Muscle layer of duodenum (tissue), 2 donors: ENCODE data around the gene MLF2.
"Not testable (repeated sequence)": the region's sequence is repeated elsewhere in the genome, so short reads cannot be mapped to it uniquely, and the experiment has no call there.

ENCODE experiments used
- H3K27ac ChIP-seq: one replicate; pipeline ENCODE4 v1.7.0; 2013; ENCODE audit warnings: mild to moderate bottlenecking, low read length
- H3K27me3 ChIP-seq: one replicate; pipeline ENCODE4 v1.7.0; 2013; ENCODE audit warnings: low read depth, mild to moderate bottlenecking, control low read depth, low read length
- H3K36me3 ChIP-seq, 2 donors: one replicate each; pipeline ENCODE4 v1.7.0; 2013; ENCODE audit warnings: low read length in 2 of 2, control low read depth in 1 of 2, mild to moderate bottlenecking in 1 of 2; ENCODE audit not compliant: insufficient read depth in 2 of 2, control insufficient read depth in 1 of 2
- H3K4me1 ChIP-seq, 2 donors: one replicate each; pipeline ENCODE4 v1.7.0; 2013; ENCODE audit warnings: low read length in 2 of 2, mild to moderate bottlenecking in 2 of 2, control low read depth in 1 of 2, moderate library complexity in 1 of 2; ENCODE audit not compliant: insufficient read depth in 2 of 2, control insufficient read depth in 1 of 2
- H3K4me3 ChIP-seq, 2 donors: one replicate each; pipeline ENCODE4 v1.7.0; 2013; ENCODE audit warnings: low read length in 2 of 2, low read depth in 1 of 2, mild to moderate bottlenecking in 1 of 2
- H3K9me3 ChIP-seq, 2 donors: one replicate each; pipeline ENCODE4 v1.7.0; 2013; ENCODE audit warnings: low read length in 2 of 2, control low read depth in 1 of 2, mild to moderate bottlenecking in 1 of 2; ENCODE audit not compliant: control insufficient read depth in 1 of 2
- donor health status: healthy.

Gene MLF2

DNA sequence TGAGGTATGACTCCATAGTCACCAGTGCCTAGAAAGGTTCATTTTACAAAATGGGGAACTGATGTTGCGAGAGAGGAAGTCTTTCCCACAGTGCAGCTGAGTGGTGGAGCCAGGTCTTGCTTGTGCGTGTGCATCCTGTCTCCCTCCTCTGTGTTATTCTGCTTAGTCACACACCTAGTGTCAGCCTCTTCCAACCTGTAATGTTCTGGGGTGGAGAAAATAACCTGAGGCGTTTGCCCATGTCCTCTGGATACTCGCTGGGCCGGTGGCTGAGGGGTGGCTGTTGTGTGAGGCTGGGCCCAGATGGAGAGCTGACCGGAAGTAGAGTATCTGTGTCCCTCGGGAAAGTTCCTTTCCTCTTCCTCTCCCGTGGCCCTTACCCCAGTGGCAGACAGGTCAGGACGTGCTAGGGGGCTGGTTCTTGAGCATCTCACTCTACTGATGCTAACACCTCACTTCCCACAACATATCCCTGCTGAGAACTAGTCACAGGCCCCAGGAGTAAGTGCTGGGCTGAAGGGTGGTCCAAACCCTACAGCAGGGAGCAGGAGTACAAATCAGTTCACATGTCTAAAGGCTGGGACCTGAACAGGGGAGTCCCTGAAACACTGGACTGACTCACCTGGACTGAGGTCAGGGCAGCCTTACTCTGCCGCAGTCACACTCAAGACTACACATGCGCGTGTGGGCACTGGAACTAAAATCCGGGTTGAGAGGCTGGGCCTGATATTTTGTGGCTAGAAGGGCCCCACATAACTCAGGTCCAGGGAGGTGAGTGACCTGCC, 7.0 kb downstream of the MLF2 start:
- H3K27ac ChIP-seq: peak overlapping the region; percentile 54
- no peak overlapping the region for H3K4me3 ChIP-seq
- no peaks in the 10 kb centered on the region for H3K4me1 ChIP-seq
- H3K36me3 ChIP-seq: peaks cover 36 to 50% of the 10 kb centered on the region in 2 donors
- H3K27me3 ChIP-seq: no peaks in the 10 kb centered on the region
- no peaks in the 10 kb centered on the region for H3K9me3 ChIP-seq

DNA sequence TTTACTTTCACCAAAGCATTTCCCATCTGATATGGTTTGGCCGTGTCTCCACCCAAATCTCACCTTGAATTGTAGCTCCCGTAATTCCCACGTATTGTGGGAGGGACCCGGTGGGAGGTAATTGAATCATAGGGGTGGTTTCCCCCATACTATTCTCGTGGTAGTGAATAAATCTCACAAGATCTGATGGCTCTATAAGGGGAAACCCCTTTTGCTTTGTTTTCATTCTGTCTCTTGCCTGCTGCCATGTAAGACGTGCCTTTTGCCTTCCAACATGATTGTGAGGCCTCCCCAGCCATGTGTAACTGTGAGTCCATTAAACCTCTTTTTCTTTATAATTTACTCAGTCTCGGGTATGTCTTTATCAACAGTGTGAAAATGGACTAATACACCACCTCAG, 9.6 kb downstream of the MLF2 start:
- H3K4me1 ChIP-seq, H3K4me3 ChIP-seq, H3K9me3 ChIP-seq, H3K27ac ChIP-seq, H3K27me3 ChIP-seq: not testable (repeated sequence)
- peaks cover 23 to 24% of the 10 kb centered on the region in 2 donors for H3K36me3 ChIP-seq

DNA sequence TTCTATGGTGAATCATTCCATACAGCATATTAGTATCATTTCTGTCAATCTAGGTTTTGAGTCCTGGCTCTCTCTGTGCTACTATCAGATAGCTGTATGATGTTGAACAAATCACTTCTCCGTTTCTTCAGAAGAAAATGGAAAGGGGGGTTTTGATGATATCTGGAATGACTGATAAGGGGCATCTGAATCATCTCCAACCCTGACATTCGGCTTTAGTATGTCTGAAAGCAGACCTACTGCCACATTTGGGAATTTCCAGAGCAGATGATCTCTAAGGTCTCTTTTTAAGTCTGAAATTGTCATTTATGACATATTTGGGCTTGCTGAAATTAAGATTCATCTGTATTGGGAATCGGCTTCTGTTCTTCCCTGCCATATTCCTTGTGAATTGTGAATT, 10.1 kb downstream of the MLF2 start:
- Histone ChIP-seq H3K4me3 (no peak overlapping the region), H3K27ac (no peak overlapping the region), H3K36me3 (peaks cover 18 to 19% of the 10 kb centered on the region in 2 donors), H3K4me1 (no peaks in the 10 kb centered on the region), H3K27me3 (no peaks in the 10 kb centered on the region), H3K9me3 (no peaks in the 10 kb centered on the region)

DNA sequence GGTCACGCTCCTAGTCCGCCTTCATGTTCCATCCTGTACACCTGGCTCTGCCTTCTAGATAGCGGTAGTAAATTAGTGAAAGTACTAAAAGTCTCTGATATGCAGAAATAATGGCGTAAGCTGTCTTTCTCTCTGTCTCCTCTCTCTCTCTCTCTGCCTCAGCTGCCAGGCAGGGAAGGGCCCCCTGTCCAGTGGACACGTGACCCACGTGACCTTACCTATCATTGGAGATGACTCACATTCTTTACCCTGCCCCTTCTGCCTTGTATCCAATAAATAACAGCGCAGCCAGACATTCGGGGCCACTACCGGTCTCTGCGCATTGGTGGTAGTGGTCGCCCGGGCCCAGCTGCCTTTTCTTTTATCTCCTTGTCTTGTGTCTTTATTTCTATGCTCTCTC, 10.9 kb downstream of the MLF2 start:
- not testable (repeated sequence) for H3K4me3 ChIP-seq, H3K9me3 ChIP-seq, H3K27me3 ChIP-seq, H3K27ac ChIP-seq, H3K4me1 ChIP-seq
- H3K36me3 ChIP-seq: peaks cover 10 to 12% of the 10 kb centered on the region in 2 donors

DNA sequence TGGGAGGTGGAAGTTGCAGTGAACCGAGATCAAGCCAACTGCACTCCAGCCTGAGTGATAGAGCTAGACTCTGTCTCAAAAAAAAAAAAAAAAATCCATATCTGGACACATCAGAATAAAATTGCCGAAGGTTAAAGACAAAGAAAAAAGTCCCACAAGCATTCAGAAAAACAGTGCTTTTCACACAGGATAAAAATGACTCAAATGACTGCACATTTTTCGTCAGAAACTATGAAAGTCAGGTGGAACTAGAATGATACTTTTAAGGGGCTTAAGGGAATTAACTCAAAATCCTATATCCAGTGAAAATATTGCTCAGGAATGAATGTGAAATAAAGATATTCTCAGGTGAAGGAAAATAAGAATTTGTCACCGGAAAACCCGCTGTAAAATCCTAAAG, 16.2 kb downstream of the MLF2 start:
- Histone ChIP-seq H3K9me3 (no peaks in the 10 kb centered on the region), H3K27ac (no peak overlapping the region), H3K36me3 (peaks cover 10 to 16% of the 10 kb centered on the region in 2 donors), H3K4me3 (no peak overlapping the region), H3K27me3 (no peaks in the 10 kb centered on the region), H3K4me1 (peaks cover 0 to 7% of the 10 kb centered on the region in 2 donors)

DNA sequence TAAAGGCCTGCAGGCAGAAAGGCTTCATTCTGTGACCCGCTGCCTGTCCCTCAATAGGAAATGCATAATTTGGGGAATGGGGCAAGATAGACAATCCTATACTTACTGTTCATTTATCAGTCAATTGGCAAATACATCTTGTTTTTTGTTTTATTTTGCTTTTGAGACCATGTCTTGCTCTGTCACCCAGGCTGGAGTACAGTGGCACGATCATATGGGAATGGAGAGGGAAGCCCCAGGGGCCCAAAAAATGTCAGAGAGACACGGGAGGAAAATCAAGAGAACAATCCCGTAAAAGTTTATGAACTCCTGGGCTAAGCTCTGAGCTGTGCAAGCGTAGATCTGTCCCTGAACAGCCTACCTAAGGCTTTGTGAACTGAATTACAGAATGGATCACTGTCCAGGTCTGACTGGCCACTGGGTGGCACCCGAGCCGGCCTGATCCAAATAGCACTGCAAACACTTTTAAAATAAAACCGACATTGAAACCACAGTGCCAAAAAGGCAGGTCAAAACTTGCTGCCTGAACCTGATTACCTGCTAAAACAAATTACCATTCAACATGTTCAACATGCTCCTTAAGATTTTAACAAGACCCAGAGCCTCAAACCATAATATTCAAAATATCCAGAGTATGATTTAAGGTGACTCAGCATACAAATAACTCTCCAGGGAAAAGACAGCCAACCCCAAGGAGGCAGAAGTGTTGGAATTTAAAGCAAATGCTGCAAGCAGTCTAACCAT, 17.3 kb downstream of the MLF2 start:
- Histone ChIP-seq H3K36me3 (peaks cover 18 to 26% of the 10 kb centered on the region in 2 donors), H3K27ac (no peak overlapping the region), H3K4me3 (no peak overlapping the region), H3K27me3 (no peaks in the 10 kb centered on the region), H3K4me1 (peaks cover 0 to 7% of the 10 kb centered on the region in 2 donors), H3K9me3 (no peaks in the 10 kb centered on the region)

DNA sequence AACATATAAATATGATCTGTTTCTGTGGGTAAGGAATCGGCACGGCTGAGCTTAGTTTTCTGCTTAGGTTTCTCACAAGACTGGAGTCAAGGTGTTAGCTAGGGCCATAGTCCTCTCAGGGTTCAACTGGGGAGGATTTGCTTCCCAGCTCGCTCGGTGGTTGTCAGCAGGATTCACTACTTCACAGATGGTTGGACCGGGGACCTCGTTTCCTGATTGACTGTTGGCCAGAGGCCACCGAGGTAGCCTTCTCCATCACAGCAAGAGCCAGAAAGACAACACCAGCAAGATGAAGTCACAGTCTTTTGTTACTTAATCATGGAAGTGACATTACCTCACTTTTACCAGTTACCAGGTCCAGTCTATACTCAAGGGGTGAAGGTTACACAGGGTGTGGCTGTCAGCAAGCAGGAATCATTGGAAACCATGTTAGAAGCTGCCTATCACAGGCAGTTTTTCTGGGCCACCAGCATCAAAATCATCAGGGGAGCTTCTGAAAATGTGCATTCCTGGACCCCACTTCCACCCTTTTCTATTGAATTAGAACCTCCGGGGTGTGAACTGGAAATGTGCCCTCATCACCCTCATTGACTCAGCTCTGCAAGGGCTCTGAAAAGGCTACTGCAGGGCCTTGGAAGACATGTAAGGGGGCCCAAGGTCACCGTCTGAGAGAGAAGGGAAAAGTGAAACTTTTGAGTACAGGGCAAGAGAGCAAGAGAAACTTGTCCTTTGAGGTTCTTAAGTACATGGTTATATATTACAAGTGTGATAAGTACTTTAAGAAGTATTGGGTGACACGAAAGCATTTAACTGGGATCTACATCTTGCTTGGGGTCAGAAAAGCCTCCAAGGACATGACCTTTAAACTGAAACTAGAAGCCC, 18.2 kb downstream of the MLF2 start:
- H3K27ac ChIP-seq: no peak overlapping the region
- H3K4me1 ChIP-seq: peaks cover 0 to 7% of the 10 kb centered on the region in 2 donors
- H3K9me3 ChIP-seq: no peaks in the 10 kb centered on the region
- peaks cover 26 to 35% of the 10 kb centered on the region in 2 donors for H3K36me3 ChIP-seq
- H3K27me3 ChIP-seq: no peaks in the 10 kb centered on the region
- H3K4me3 ChIP-seq: no peak overlapping the region

DNA sequence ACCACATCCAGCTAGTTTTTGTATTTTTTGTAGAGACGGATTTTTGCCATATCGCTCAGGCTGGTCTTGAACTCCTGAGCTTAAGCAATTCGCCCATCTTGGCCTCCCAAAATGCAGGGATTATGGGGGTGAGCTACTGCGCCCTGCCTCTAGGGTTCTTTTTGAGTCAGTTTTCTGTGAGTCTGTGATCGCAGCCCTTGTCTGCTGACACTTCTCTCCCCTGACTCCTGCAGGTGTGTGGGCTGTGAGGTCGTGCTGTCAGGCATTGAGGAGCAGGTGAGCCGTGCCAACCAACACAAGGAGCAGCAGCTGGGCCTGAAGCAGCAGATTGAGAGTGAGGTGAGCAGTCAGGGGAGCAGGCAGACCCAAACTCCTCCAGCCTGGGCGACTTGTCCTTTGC, 22.8 kb downstream of the MLF2 start:
- Histone ChIP-seq H3K9me3 (no peaks in the 10 kb centered on the region), H3K4me3 (no peak overlapping the region), H3K4me1 (no peaks in the 10 kb centered on the region), H3K27ac (no peak overlapping the region), H3K27me3 (no peaks in the 10 kb centered on the region), H3K36me3 (peaks cover 46 to 56% of the 10 kb centered on the region in 2 donors)

DNA sequence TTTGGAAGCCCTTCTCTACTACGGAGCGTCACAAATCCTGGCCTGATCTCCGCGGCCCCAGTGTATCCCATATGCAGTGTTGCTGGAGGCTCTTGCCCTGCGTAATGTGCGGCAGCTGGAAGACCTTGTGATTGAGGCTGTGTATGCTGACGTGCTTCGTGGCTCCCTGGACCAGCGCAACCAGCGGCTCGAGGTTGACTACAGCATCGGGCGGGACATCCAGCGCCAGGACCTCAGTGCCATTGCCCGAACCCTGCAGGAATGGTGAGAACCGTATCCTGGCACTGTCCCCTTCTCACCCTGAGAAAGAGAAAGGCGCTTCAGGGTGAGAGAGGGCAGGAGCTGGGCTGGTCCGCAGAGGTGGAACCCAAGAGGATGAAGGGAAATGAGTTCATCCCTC, 23.8 kb downstream of the MLF2 start:
- H3K36me3 ChIP-seq: peaks cover 38 to 47% of the 10 kb centered on the region in 2 donors
- no peaks in the 10 kb centered on the region for H3K9me3 ChIP-seq
- peaks cover 6 to 8% of the 10 kb centered on the region in 2 donors for H3K4me1 ChIP-seq
- no peaks in the 10 kb centered on the region for H3K27me3 ChIP-seq
- H3K4me3 ChIP-seq: no peak overlapping the region
- H3K27ac ChIP-seq: no peak overlapping the region

DNA sequence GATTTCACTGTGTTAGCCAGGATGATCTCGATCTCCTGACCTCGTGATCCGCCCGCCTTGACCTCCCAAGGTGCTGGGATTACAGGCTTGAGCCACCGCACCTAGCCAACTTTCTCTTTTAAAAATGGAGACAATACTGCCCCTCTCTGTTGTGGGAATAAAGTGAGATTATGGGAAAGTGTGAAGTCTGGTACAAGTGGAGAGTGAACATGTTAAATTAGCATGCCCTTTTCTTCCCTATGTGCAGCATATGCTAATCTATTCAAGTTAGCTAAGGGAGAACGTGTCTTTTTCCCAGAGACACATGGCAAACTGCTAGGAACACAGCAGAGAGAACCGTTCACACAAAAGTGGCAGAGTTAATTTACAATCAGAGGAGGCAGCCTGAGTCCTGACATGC, 27.6 kb downstream of the MLF2 start:
- Histone ChIP-seq H3K4me3 (no peak overlapping the region), H3K4me1 (peaks cover 6 to 8% of the 10 kb centered on the region in 2 donors), H3K9me3 (no peaks in the 10 kb centered on the region), H3K27ac (no peak overlapping the region), H3K36me3 (peaks cover 27 to 28% of the 10 kb centered on the region in 2 donors), H3K27me3 (no peaks in the 10 kb centered on the region)

DNA sequence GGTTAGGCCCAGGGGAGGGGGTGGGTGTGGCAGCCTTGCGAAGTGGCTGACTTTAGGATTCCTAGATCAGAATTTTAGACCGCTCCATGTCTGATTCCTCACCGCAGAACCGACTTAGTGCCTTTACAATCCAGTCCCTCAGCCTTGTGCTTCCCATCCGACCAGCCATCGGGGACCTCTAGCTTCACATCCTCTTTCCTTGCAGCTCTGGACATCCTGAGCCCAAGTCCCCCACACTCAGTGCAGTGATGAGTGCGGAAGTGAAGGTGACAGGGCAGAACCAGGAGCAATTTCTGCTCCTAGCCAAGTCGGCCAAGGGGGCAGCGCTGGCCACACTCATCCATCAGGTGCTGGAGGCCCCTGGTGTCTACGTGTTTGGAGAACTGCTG, 28.5 kb downstream of the MLF2 start:
- peaks cover 6 to 8% of the 10 kb centered on the region in 2 donors for H3K4me1 ChIP-seq
- H3K27me3 ChIP-seq: no peaks in the 10 kb centered on the region
- peaks cover 18 to 19% of the 10 kb centered on the region in 2 donors for H3K36me3 ChIP-seq
- peak overlapping the region; percentile 78 for H3K27ac ChIP-seq
- peak overlapping the region; percentile 61 to 87 for H3K4me3 ChIP-seq
- H3K9me3 ChIP-seq: no peaks in the 10 kb centered on the region
